Subcutaneous adipose tissue (tissue), 4 donors: Measurements from ENCODE around the gene SDC4. TPM values are rescaled to one million over a fixed set of nuclear protein-coding genes. Genes with fewer than 3 reads are reported as not detected.

Source experiments
- total RNA-seq, 4 donors: library from RNA; depleted of rRNA; stranded (reverse); fragments of >200 nt; gene quantifications; one replicate each; pipeline ENCODE4 v1.1.0, GENCODE V29; 2016
- TF ChIP-seq, protein P1 (sequence below): fragments of 450-650 bp; IDR thresholded peaks from one replicate; pipeline ENCODE4 v1.5.1; 2016; ENCODE audit warnings: low read depth, mild to moderate bottlenecking, control low read depth, antibody characterized with exemption, moderate library complexity

SDC4 gene
- total RNA-seq, 4 donors from 2014 or later, result 37.4 to 65.4 (median 40.9) TPM

DNA sequence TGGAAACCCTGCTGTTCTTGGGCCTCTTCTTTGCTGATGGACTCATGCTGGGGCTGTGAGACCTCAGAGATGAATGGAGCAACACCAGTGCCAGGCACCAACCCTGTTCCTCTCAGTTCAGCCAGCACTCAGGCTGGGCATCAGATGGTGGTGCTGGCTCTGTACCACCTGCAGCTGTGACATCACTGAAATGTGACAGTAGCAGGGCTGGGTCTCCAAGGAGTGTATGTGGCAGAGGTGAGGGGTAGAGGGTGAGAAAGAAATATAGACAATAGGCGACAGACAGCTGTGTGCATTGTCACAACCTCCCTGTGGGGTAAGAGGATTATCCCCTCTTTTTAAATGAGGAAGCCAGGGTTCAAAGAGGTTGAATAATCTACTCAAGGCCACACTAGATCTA lies 30.0 kb upstream of the SDC4 start, which contains the start of gene TP53TG5:
Gene TP53TG5 (minus strand): TSS at position 135 of the 400 bp plus-strand sequence. CDS start 89 bp downstream, at position 46.
- TF ChIP-seq, protein P1, sequence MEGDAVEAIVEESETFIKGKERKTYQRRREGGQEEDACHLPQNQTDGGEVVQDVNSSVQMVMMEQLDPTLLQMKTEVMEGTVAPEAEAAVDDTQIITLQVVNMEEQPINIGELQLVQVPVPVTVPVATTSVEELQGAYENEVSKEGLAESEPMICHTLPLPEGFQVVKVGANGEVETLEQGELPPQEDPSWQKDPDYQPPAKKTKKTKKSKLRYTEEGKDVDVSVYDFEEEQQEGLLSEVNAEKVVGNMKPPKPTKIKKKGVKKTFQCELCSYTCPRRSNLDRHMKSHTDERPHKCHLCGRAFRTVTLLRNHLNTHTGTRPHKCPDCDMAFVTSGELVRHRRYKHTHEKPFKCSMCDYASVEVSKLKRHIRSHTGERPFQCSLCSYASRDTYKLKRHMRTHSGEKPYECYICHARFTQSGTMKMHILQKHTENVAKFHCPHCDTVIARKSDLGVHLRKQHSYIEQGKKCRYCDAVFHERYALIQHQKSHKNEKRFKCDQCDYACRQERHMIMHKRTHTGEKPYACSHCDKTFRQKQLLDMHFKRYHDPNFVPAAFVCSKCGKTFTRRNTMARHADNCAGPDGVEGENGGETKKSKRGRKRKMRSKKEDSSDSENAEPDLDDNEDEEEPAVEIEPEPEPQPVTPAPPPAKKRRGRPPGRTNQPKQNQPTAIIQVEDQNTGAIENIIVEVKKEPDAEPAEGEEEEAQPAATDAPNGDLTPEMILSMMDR, result no peak

DNA sequence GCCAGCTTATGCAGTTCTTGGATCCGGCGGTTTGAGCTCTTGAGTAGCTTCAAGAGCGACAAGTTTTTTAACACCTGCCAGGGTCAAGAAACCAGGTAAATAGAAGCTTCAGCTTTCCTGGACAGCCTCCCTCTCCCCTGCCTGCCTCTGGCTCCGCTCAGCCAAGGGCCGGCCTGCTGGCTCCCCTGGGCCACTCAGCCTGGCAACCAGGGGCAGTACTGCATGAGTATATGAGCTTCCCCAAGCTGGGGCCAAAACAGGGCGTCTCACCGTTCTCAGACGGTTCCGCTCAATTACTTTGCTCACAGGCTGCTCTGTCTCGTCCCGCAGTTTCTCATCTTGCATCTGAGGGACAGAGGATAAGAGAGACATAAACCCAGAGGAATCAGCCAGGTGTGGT lies 29.0 kb upstream of the SDC4 start:
- TF ChIP-seq, protein P1, result no peak

DNA sequence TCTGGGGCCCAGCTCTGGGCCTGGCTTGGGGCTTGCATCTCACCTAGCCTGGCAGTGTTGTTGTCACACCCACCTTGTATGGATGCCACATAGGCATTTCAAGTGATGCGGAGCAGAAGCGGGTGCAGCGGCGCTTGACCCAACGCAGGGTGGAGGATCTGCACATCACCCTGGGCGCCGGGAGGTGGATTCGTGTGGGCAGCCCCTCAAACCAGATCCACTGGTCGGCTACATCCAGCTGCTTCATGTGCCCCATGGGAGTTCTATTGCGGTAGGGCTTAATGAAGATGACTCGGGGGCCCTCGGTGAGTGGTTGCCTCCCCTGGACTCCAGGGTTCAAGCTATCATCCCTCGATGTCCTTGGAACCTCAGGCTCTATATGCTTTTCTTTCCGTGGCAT lies 26.7 kb upstream of the SDC4 start:
- TF ChIP-seq, protein P1, result no peak

DNA sequence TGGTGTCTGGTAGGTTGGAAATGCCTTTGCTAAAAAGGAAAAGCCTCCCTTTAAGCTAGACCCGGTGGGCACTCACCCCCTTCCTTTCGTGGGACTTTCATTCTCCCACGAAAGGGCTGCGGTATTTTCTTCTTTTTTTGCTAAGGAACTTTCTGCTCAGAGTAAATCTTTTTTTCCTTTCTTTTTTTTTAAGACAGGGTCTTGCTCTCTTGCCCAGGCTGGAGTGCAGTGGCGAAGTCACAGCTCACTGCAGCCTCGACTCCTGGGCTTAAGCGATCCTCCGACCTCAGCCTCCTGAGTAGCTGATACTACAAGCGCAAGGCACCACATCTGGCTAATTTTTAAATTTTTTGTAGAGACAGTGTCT lies 25.9 kb upstream of the SDC4 start:
- TF ChIP-seq, protein P1, result no peak

DNA sequence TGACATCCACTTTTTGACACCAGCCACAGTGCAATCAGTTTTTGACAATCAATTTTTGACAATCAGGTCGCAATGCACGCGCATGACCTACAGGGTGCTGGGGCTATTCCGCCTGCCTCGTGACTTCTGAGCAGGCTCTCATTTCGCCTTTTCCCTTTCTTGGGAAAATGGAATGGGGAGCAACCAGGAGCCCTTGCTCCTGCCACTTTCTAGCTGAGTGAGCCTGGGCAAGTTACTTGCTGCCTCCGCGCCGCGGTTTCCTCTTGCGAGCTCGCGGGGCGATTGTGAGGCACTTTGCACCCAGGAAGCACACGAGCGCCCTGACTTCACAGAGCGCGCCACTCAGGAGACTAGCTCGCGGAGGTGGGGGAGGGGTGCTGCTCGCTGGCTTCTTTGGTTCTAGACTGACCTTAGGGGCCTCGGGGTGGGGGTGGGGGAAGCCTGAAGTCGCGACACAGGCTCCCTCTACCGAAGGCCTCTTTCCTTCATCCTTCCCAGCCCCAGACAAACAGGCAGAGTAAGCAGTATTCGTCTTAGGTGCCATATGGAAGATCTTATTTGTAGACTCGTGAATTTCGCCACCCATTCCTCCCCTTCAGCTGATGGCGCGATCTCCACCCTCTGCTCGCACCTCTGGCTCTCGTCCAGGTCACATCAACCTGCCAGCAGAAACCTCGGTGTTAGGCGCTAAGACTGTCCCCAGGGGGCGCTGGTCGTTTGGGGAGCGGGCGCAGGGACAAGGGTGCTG lies 25.3 kb upstream of the SDC4 start:
- TF ChIP-seq, protein P1, result no peak

DNA sequence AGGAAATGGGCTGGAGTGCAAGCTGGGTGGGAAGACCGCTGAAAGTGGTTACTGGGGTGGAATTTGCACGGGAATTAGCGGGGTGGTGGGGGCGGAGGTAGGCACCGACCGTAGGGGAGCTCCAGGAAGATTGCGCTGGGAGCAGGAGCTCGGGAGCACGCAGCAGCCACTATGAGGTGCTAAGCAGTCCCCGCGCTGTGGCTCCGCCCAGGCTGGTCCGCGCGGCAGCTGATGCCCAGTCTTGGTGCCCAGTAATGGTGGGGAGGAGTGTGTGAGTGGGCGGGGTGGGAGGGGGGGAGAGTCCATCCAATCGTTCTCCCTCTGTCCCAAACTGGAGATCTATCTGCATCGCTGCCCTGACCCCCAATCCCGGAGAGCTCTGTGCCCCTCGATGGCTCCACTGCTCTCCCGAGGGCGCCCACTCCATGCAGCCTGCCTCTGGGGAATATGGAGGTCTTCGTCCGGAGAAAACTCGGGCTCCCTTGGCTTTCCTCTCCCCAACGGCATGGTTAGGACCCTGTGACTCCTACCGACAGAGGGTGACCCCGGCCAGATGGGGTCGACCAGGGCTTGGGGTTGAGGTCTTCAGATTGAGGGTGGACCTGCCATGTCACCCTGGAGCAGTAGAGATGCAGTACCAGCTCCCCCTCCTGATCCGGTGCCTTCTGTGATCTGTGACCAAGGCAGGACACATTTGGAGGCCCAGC lies 24.6 kb upstream of the SDC4 start:
- TF ChIP-seq, protein P1, result no peak

DNA sequence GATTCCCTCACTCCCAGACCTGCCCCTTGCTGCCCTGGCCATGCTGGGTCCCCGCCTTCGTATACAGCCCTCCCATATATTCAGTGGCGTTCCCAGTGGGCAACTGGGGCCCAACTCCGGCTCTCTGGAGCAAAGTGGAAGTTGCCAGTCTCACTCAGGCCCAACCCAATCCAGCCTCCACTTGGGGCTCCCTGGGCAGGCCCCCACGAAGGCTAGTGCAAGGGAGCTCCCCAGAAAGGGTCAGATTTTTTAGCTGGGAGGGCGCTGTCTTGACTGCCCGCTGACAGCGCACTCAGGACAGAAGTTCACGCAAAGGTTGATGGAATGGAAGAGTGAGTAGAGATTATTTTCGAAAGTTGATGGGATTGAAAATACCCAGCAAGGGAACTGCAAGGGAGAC lies 24.0 kb upstream of the SDC4 start:
- TF ChIP-seq, protein P1, result no peak
